HG02642 (cell line): ENCODE results near the gene TMEM236.

Experiments used
- ATAC-seq: cut with Tn5 transposase; IDR thresholded peaks from one replicate; pipeline ENCODE4 v1.9.1; 2021; ENCODE audit warnings: mild to moderate bottlenecking; ENCODE audit not compliant: unreplicated experiment, poor library complexity

Gene TMEM236

GRCh38 chr10:17783751-17784150, 31.8 kb downstream of the TMEM236 start:
- ATAC-seq = no peak

GRCh38 chr10:17784688-17785087, 32.7 kb downstream of the TMEM236 start:
- no peak for ATAC-seq

- ATAC-seq = no peak
Measured at GRCh38 chr10:17785276-17785930, 33.4 kb downstream of the TMEM236 start.

- no peak for ATAC-seq
Measured at GRCh38 chr10:17787087-17787961, 35.3 kb downstream of the TMEM236 start.

GRCh38 chr10:17788646-17789045, 36.6 kb downstream of the TMEM236 start:
- ATAC-seq = no peak

GRCh38 chr10:17789396-17789795, 37.4 kb downstream of the TMEM236 start:
- ATAC-seq = no peak

- no peak for ATAC-seq
Measured at GRCh38 chr10:17790651-17791050, 38.6 kb downstream of the TMEM236 start.

- no peak for ATAC-seq
Measured at GRCh38 chr10:17792991-17793390, 41.0 kb downstream of the TMEM236 start.

- ATAC-seq = no peak
Measured at GRCh38 chr10:17793823-17794644, 42.0 kb downstream of the TMEM236 start.

GRCh38 chr10:17795083-17795482, 43.1 kb downstream of the TMEM236 start:
- no peak for ATAC-seq

GRCh38 chr10:17795813-17796594, 44.0 kb downstream of the TMEM236 start:
- ATAC-seq = no peak

GRCh38 chr10:17801507-17801906, 49.5 kb downstream of the TMEM236 start:
- no peak for ATAC-seq

GRCh38 chr10:17802350-17802749, 50.3 kb downstream of the TMEM236 start:
- no peak for ATAC-seq

- no peak for ATAC-seq
Measured at GRCh38 chr10:17802976-17803375, 51.0 kb downstream of the TMEM236 start.

GRCh38 chr10:17805330-17805729, 53.3 kb downstream of the TMEM236 start:
- ATAC-seq = peak; percentile 7

- ATAC-seq = peak; percentile 80
Measured at GRCh38 chr10:17805921-17806577, 54.0 kb downstream of the TMEM236 start.

- no peak for ATAC-seq
Measured at GRCh38 chr10:17808971-17809841, 57.2 kb downstream of the TMEM236 start, which contains the start of gene MRC1. Gene MRC1, plus strand, starts transcription at chr10:17809348. Its CDS starts 118 bp downstream, at chr10:17809466.

- ATAC-seq = no peak
Measured at GRCh38 chr10:17811146-17811865, 59.3 kb downstream of the TMEM236 start.
